Skeletal muscle tissue (tissue), 4 donors: ENCODE results near the gene ZNF565. TPM values are rescaled to one million over a fixed set of nuclear protein-coding genes. Genes with fewer than 3 reads are reported as not detected.
"Not testable (repeated sequence)": the region's sequence is repeated elsewhere in the genome, so short reads cannot be mapped to it uniquely, and the experiment has no call there.

Experiments
- H3K27ac ChIP-seq: one replicate; pipeline ENCODE4 v1.7.0; 2013; ENCODE audit warnings: mild to moderate bottlenecking, low read depth, low read length, inconsistent platforms
- H3K27me3 ChIP-seq, 3 donors: one replicate each; pipeline ENCODE4 v1.7.0; 2013; ENCODE audit warnings: low read length in 3 of 3; ENCODE audit not compliant: control insufficient read depth in 3 of 3, insufficient read depth in 3 of 3
- H3K36me3 ChIP-seq, 3 donors: one replicate each; pipeline ENCODE4 v1.7.0; 2013; ENCODE audit warnings: low read length in 3 of 3; ENCODE audit not compliant: control insufficient read depth in 3 of 3, insufficient read depth in 3 of 3
- H3K4me1 ChIP-seq, 3 donors: one replicate each; pipeline ENCODE4 v1.7.0; 2013; ENCODE audit warnings: low read length in 3 of 3, mild to moderate bottlenecking in 3 of 3; ENCODE audit not compliant: control insufficient read depth in 3 of 3, insufficient read depth in 3 of 3
- H3K4me3 ChIP-seq, 3 donors: one replicate each; pipeline ENCODE4 v1.7.0; 2013; ENCODE audit warnings: low read length in 3 of 3
- H3K9ac ChIP-seq, 3 donors: one replicate each; pipeline ENCODE4 v1.7.0; 2013; ENCODE audit warnings: low read length in 3 of 3, mild to moderate bottlenecking in 3 of 3, moderate library complexity in 2 of 3, low read depth in 1 of 3
- H3K9me3 ChIP-seq, 3 donors: one replicate each; pipeline ENCODE4 v1.7.0; 2013; ENCODE audit warnings: low read length in 3 of 3; ENCODE audit not compliant: control insufficient read depth in 3 of 3
- total RNA-seq: library from RNA; depleted of rRNA; stranded (reverse); fragments of >200 nt; gene quantifications from one replicate; pipeline ENCODE4 v1.2.3, GENCODE V29; 2014
- donor health status: Osteomylitis.

ZNF565 gene
- total RNA-seq, 1 donor from 2014 or later, result 9.4 TPM

DNA sequence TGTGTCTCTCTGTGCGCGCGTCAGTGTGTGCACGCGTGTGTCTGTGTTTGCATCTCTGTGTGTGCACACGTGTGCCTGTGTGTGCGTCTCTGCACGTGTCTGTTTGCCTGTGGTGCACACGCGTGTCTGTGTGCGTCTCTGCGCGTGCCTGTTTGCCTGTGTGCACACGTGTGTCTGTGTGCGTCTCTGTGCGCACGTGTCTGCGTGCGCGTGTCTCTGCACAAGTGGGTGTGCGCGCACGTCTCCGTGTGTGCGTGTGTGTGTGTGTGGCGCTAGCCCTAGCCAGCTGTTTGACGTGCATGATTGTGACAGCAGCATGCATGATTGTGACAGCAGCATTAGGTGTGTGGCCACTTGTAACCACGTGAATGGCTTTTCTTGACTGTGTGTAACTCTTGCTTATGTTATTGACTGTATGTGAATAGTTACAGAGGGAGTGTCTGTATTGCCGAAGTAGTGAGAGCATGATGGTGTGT is 31.6 kb upstream of the ZNF565 start:
- Histone ChIP-seq H3K9ac (peak overlapping the region in 1 of 3 donors; percentile 50), H3K27ac (no peak overlapping the region), H3K4me1 (peaks cover 12 to 15% (median 13%) of the 10 kb centered on the region in 3 donors), H3K36me3 (no peaks in the 10 kb centered on the region), H3K27me3 (peaks cover 13 to 22% (median 14%) of the 10 kb centered on the region in 3 donors), H3K4me3 (peak overlapping the region; percentile 60 to 77 (median 62)), H3K9me3 (peaks cover 0 to 4% (median 0%) of the 10 kb centered on the region in 3 donors)

DNA sequence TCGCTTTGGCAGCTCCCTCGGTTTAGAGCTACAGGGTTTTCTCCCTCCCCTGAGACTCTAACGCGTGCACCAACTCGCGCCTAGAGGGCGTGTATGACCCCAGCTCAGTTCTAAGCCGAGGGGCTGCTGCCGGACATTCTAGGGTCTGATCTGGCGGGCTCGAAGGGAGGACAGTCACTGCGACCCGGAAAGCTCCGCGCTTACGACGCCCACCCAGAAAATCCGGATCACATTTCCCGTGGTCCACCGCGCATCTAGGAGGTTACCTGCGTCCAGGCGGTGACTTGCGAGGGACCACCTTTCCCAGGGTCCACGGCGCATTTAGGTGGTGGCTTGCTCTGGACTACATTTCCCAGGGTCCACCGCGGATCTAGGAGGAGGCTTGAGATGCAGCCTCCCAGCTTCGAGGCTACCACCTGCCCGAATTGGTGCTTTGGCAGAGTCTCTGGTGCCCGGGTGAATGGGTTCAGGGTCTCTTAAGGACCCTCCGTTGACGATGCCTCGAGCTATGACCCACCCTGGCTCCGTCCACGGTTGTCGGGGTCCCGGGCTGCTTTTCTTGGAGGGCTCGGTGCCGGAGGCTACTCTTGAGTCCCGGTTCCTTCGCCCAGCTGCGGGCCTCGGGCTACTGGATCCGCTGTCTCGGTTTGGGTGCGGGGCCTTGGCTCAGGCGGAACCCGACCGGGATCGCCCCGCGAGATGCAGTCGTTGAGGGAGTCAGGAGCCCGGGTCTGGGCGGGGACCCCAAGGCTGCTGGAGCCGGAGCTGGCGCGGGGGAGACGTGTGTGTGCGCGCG is 30.9 kb upstream of the ZNF565 start:
- Histone ChIP-seq H3K9ac (peak overlapping the region in 2 of 3 donors; percentile 17 to 50), H3K27ac (no peak overlapping the region), H3K4me1 (peaks cover 12 to 15% (median 13%) of the 10 kb centered on the region in 3 donors), H3K36me3 (no peaks in the 10 kb centered on the region), H3K4me3 (peak overlapping the region; percentile 61 to 77 (median 62)), H3K27me3 (peaks cover 13 to 22% (median 14%) of the 10 kb centered on the region in 3 donors), H3K9me3 (peaks cover 0 to 4% (median 0%) of the 10 kb centered on the region in 3 donors)

DNA sequence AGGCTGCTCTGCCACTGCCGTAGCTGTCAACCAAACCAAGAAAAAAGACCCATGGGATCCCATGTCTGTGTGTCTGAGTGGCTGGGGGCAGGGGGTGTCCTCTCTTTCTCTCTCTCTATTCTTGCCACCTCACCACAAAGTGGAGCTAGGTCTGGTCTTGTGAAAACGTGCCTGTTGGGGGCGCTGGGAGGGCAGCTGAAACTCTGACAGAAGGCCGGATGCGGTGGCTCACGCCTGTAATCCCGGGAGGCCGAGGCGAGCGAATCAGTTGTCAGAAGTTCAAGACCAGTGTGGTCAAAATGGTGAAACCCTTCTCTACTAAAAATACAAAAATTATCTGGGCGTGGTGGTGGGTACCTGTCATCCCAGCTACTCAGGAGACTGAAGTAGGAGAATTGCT is 29.6 kb upstream of the ZNF565 start:
- peaks cover 12 to 15% (median 13%) of the 10 kb centered on the region in 3 donors for H3K4me1 ChIP-seq
- H3K9ac ChIP-seq, result no peak overlapping the region
- H3K27ac ChIP-seq, result no peak overlapping the region
- H3K27me3 ChIP-seq, result peaks cover 13 to 22% (median 14%) of the 10 kb centered on the region in 3 donors
- no peak overlapping the region for H3K4me3 ChIP-seq
- H3K36me3 ChIP-seq, result peaks cover 0 to 6% (median under 1%) of the 10 kb centered on the region in 3 donors
- peaks cover 0 to 4% (median 0%) of the 10 kb centered on the region in 3 donors for H3K9me3 ChIP-seq

DNA sequence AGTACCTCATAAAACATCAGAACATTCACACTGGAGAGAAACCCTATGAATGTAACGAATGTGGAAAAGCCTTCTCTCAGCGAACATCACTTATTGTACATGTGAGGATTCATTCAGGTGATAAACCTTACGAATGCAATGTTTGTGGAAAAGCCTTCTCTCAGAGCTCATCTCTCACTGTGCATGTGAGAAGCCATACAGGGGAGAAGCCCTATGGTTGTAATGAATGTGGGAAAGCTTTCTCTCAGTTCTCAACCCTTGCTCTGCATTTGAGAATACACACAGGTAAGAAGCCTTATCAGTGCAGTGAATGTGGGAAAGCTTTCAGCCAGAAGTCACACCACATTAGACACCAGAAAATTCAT is 22.5 kb upstream of the ZNF565 start:
- peaks cover 30 to 58% (median 45%) of the 10 kb centered on the region in 3 donors for H3K36me3 ChIP-seq
- H3K9me3 ChIP-seq, result peaks cover 0 to 4% (median 2%) of the 10 kb centered on the region in 3 donors
- no peak overlapping the region for H3K9ac ChIP-seq
- no peaks in the 10 kb centered on the region for H3K27me3 ChIP-seq
- H3K4me3 ChIP-seq, result no peak overlapping the region
- no peak overlapping the region for H3K27ac ChIP-seq
- H3K4me1 ChIP-seq, result no peaks in the 10 kb centered on the region

DNA sequence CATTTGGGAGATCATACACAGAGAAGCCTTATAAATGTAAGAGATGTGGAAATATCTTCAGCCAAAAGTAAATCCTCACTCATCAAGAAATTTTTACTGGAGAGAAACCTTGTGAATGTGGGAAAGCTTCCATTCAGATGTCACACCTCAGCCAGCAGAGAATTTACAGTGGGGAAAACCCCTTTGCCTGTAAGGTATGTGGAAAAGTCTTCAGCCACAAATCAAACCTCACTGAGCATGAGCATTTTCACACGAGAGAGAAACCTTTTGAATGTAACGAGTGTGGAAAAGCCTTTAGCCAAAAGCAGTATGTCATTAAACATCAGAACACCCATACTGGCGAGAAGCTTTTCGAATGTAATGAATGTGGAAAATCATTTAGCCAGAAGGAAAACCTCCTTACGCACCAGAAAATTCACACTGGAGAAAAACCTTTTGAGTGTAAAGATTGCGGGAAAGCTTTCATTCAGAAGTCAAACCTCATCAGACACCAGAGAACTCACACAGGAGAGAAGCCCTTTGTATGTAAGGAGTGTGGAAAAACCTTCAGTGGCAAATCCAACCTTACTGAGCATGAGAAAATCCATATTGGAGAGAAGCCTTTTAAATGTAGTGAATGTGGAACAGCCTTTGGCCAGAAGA is 22.0 kb upstream of the ZNF565 start:
- Histone ChIP-seq H3K9me3 (peaks cover 0 to 4% (median 2%) of the 10 kb centered on the region in 3 donors), H3K27me3 (no peaks in the 10 kb centered on the region), H3K36me3 (peaks cover 33 to 60% (median 50%) of the 10 kb centered on the region in 3 donors), H3K4me1 (no peaks in the 10 kb centered on the region), H3K4me3 (no peak overlapping the region), H3K27ac (no peak overlapping the region), H3K9ac (no peak overlapping the region)

DNA sequence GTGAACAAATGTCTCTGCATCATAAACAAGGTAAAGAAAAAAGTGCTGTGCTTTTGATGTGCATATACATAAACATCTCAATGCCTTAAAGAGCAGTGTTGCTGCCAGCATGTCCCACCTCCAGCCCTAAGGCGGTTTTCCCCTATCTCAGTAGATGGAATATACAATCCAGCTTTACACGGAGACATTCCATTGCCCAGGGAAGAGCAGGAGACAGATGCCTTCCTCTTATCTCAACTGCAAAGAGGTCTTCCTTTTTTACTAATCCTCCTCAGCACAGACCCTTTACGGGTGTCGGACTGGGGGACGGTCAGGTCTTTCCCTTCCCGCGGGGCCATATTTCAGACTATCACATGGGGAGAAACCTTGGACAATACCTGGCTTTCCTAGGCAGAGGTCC is 19.2 kb upstream of the ZNF565 start:
- peaks cover 53 to 71% (median 59%) of the 10 kb centered on the region in 3 donors for H3K36me3 ChIP-seq
- H3K9me3 ChIP-seq, result not testable (repeated sequence)

DNA sequence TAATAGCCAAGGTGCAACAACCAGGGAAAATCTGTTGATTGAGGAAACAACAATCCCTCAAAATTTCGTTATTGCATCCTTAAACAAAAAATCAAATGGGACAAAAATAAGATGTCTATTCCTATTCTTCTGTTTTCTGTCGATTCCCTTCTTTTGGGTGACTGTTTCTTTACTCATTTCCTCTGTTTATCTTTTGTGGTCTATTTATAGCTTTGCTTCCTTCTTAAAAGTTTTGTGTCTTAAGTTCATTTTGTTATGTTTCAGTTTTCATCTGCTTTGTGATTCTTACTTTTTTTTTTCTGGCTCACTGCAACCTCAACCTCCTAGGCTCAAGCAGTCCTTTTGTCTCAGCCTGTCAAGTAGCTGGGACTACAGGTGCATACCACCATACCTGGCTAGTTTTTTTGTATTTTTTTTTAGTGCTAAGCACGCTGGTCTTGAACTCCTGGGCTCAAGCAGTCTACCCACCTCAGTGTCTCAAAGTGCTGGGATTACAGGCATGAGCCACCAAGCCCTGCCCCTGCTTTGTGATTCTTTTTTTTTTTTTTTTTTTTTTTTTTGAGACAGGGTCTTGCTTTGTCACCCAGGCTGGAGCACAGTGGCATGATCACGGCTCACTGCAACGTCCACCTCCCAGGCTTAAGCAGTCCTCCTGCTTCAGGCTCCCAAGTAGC is 10.9 kb upstream of the ZNF565 start:
- Histone ChIP-seq H3K9ac (peak overlapping the region in 1 of 3 donors; percentile 37), H3K4me3 (no peak overlapping the region), H3K36me3 (peaks cover 32 to 45% (median 33%) of the 10 kb centered on the region in 3 donors), H3K27ac (no peak overlapping the region), H3K9me3 (no peaks in the 10 kb centered on the region), H3K27me3 (no peaks in the 10 kb centered on the region), H3K4me1 (peaks cover 0 to 10% (median 3%) of the 10 kb centered on the region in 3 donors)

More for the DNA sequence above, 19.2 kb upstream of the ZNF565 start:
- H3K4me3 ChIP-seq, H3K4me1 ChIP-seq, H3K27ac ChIP-seq, H3K27me3 ChIP-seq, H3K9ac ChIP-seq: not testable (repeated sequence)

DNA sequence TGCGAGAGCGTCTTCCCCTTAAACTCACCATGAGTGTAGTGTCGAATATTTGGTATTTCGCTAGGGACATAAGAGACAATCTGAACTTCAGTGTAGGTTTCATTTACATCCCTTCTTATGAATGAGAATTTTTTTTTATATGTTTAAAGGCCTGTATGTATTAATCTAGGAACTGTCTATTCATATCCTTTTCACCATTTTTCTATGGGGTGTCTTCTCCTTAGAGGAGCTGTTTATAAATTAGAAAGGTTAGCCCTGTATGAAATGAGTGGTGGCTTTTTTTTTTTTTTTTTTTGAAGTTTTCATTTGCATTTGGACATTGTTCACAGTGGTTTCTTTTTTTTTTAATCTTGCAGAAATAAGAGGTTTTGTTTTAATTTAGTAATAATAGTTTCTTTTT is 8.0 kb upstream of the ZNF565 start:
- Histone ChIP-seq H3K4me1 (peaks cover 0 to 10% (median 3%) of the 10 kb centered on the region in 3 donors), H3K27me3 (no peaks in the 10 kb centered on the region), H3K9ac (no peak overlapping the region), H3K27ac (no peak overlapping the region), H3K36me3 (peaks cover 13 to 22% (median 18%) of the 10 kb centered on the region in 3 donors), H3K9me3 (no peaks in the 10 kb centered on the region), H3K4me3 (no peak overlapping the region)

DNA sequence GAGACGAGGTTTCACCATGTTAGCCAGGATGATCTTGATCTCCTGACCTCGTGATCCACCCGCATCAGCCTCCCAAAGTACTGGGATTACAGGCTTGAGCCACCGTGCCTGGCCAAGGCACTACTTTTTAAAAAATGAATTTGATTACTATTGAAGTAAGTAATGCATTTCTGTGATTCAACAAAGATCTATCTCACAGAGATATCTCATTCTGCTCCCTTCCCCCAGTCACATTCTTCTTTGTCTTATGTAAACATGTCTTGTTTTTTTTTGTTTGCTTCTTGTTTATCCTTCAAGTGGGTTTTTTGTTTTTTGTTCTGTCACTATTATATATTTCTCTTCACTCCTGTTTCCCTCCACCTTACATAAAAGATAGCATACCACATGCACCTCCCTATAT is 7.0 kb upstream of the ZNF565 start:
- H3K36me3 ChIP-seq, result peaks cover 11 to 19% (median 17%) of the 10 kb centered on the region in 3 donors
- H3K9me3 ChIP-seq, result no peaks in the 10 kb centered on the region
- H3K27ac ChIP-seq, result no peak overlapping the region
- H3K27me3 ChIP-seq, result no peaks in the 10 kb centered on the region
- H3K4me1 ChIP-seq, result peaks cover 0 to 13% (median 6%) of the 10 kb centered on the region in 3 donors
- no peak overlapping the region for H3K4me3 ChIP-seq
- no peak overlapping the region for H3K9ac ChIP-seq
